GM23338 (cell line): Measurements from ENCODE around the gene CAMTA1. TPM values are rescaled to one million over a fixed set of nuclear protein-coding genes. Genes with fewer than 3 reads are reported as not detected.

Source experiments
- ATAC-seq: fragments of 200-7000 bp; cut with Tn5 transposase; 3 replicates; pipeline ENCODE4 v1.9.1; 2020
- DNase-seq: peaks from one replicate; pipeline ENCODE4 v3.0.0-alpha.2; 2015; ENCODE audit warnings: low spot score
- H2AFZ ChIP-seq: fragments of 200-600 bp; sonication (generic); 2 replicates; pipeline ENCODE4 v1.8.0; 2016; ENCODE audit warnings: antibody characterized with exemption, mild to moderate bottlenecking, moderate library complexity
- H3F3A ChIP-seq: fragments of 200-600 bp; sonication (generic); replicated peaks from 2 replicates; pipeline ENCODE4 v1.8.0; 2017; ENCODE audit warnings: antibody characterized with exemption, mixed run types, low read depth
- H3K27ac ChIP-seq: fragments of 200-600 bp; sonication (generic); 2 replicates; pipeline ENCODE4 v1.6.1; 2016; ENCODE audit warnings: low read depth
- H3K27me3 ChIP-seq: fragments of 200-600 bp; sonication (generic); 2 replicates; pipeline ENCODE4 v1.8.0; 2016; ENCODE audit warnings: mild to moderate bottlenecking, mixed run types, moderate library complexity; ENCODE audit not compliant: insufficient read depth
- H3K36me3 ChIP-seq: fragments of 200-600 bp; sonication (generic); 2 replicates; pipeline ENCODE4 v1.8.0; 2016; ENCODE audit warnings: mild to moderate bottlenecking; ENCODE audit not compliant: insufficient read depth
- H3K4me1 ChIP-seq: fragments of 200-600 bp; sonication (generic); 2 replicates; pipeline ENCODE4 v1.8.0; 2016; ENCODE audit warnings: mild to moderate bottlenecking, moderate library complexity; ENCODE audit not compliant: insufficient read depth
- H3K4me2 ChIP-seq: fragments of 200-600 bp; sonication (generic); 2 replicates; pipeline ENCODE4 v1.7.1; 2017; ENCODE audit warnings: mixed run types
- H3K4me3 ChIP-seq: fragments of 200-600 bp; sonication (generic); 2 replicates; pipeline ENCODE4 v1.6.1; 2016; ENCODE audit warnings: mixed run types
- H3K79me2 ChIP-seq: fragments of 200-600 bp; sonication (generic); replicated peaks from 2 replicates; pipeline ENCODE4 v1.8.0; 2017; ENCODE audit warnings: mild to moderate bottlenecking; ENCODE audit not compliant: insufficient read depth
- H3K9me2 ChIP-seq: fragments of 200-600 bp; sonication (generic); 2 replicates; pipeline ENCODE4 v1.8.0; 2017; ENCODE audit not compliant: insufficient read depth
- H4K20me1 ChIP-seq: fragments of 200-600 bp; sonication (generic); replicated peaks from 2 replicates; pipeline ENCODE4 v1.8.0; 2017; ENCODE audit warnings: mild to moderate bottlenecking; ENCODE audit not compliant: insufficient read depth
- H3K27ac Mint-ChIP-seq: 2 replicates; pipeline ENCODE4 v1.8.0; 2020; ENCODE audit warnings: inconsistent platforms, mild to moderate bottlenecking, moderate library complexity, mixed read lengths
- H3K27me3 Mint-ChIP-seq: 3 replicates; pipeline ENCODE4 v1.8.0; 2022; ENCODE audit warnings: low read depth, mild to moderate bottlenecking, moderate library complexity, mixed read lengths, inconsistent platforms; ENCODE audit not compliant: insufficient read depth, poor library complexity
- H3K36me3 Mint-ChIP-seq: 3 replicates; pipeline ENCODE4 v1.8.0; 2021; ENCODE audit warnings: low read depth, mild to moderate bottlenecking, inconsistent platforms, moderate library complexity, mixed read lengths
- H3K4me1 Mint-ChIP-seq: 3 replicates; pipeline ENCODE4 v1.8.0; 2020; ENCODE audit warnings: mild to moderate bottlenecking, inconsistent platforms, mixed read lengths
- H3K4me3 Mint-ChIP-seq: 3 replicates; pipeline ENCODE4 v1.8.0; 2021; ENCODE audit warnings: moderate library complexity, mild to moderate bottlenecking, inconsistent platforms, mixed read lengths
- H3K9me3 Mint-ChIP-seq: 3 replicates; pipeline ENCODE4 v1.8.0; 2020; ENCODE audit warnings: moderate library complexity, mild to moderate bottlenecking, inconsistent platforms, mixed read lengths
- CREB1 ChIP-seq: fragments of 250-450 bp; sonication (Bioruptor Pico); IDR thresholded peaks from 2 replicates; pipeline ENCODE4 v1.5.0; 2020; ENCODE audit warnings: low read depth, mild to moderate bottlenecking, moderate library complexity
- EZH2 ChIP-seq: fragments of 200-600 bp; sonication (generic); IDR thresholded peaks from one replicate; pipeline ENCODE4 v1.8.0; 2017; ENCODE audit warnings: antibody characterized with exemption, mild to moderate bottlenecking, low read depth; ENCODE audit not compliant: unreplicated experiment
- EZH2phosphoT487 ChIP-seq: fragments of 200-600 bp; sonication (generic); IDR thresholded peaks from one replicate; pipeline ENCODE4 v1.8.1; 2018; ENCODE audit warnings: antibody characterized with exemption; ENCODE audit not compliant: unreplicated experiment
- JUNB ChIP-seq: IDR thresholded peaks from one replicate; pipeline ENCODE4 v1.6.1; 2016; ENCODE audit warnings: antibody characterized with exemption; ENCODE audit not compliant: unreplicated experiment
- NANOG ChIP-seq: IDR thresholded peaks from 2 replicates; pipeline ENCODE4 v1.6.1; 2016; ENCODE audit warnings: antibody characterized with exemption, borderline replicate concordance
- POLR2AphosphoS5 ChIP-seq: IDR thresholded peaks from 2 replicates; pipeline ENCODE4 v1.6.1; 2016; ENCODE audit warnings: antibody characterized with exemption, low read depth
- STAT1 ChIP-seq: IDR thresholded peaks from one replicate; pipeline ENCODE4 v1.6.1; 2016; ENCODE audit warnings: antibody characterized with exemption; ENCODE audit not compliant: unreplicated experiment
- ZNF114 ChIP-seq: fragments of 250-450 bp; sonication (Bioruptor Pico); IDR thresholded peaks from 2 replicates; pipeline ENCODE4 v1.5.0; 2020; ENCODE audit warnings: mild to moderate bottlenecking, moderate library complexity
- ZNF331 ChIP-seq: fragments of 250-450 bp; sonication (Bioruptor Pico); IDR thresholded peaks from 2 replicates; pipeline ENCODE4 v1.5.0; 2020; ENCODE audit warnings: low read depth, mild to moderate bottlenecking, moderate library complexity
- polyA plus RNA-seq: library from polyadenylated mRNA; unstranded; fragments of >200 nt; fragmentation: Nextera tagmentation; extraction: Ambion mirVana; gene quantifications from 2 replicates; pipeline ENCODE4 v1.2.1, GENCODE V29; 2016
- total RNA-seq: library from RNA; depleted of rRNA; stranded (reverse); fragments of >200 nt; shearing (Covaris generic); gene quantifications from 2 replicates; pipeline ENCODE4 v1.2.3, GENCODE V29; 2014
- TF ChIP-seq, protein P1 (sequence below): fragments of 250-450 bp; sonication (Bioruptor Pico); IDR thresholded peaks from 2 replicates; pipeline ENCODE4 v1.5.0; 2020; ENCODE audit warnings: mild to moderate bottlenecking, moderate library complexity
- TF ChIP-seq, protein P2 (sequence below): IDR thresholded peaks from one replicate; pipeline ENCODE4 v1.6.1; 2018; ENCODE audit warnings: antibody characterized with exemption; ENCODE audit not compliant: unreplicated experiment
- TF ChIP-seq, protein P3 (sequence below), 2 experiments: fragments of 200-600 bp in 1 of 2; sonication (generic) in 1 of 2; conservative IDR thresholded peaks; 2 replicates each; pipeline versions ENCODE4 v1.5.1 to v1.6.1; 2016 to 2017; ENCODE audit warnings: antibody characterized with exemption in 2 of 2, low read depth in 2 of 2, mild to moderate bottlenecking in 2 of 2, moderate library complexity in 1 of 2
- TF ChIP-seq, protein P4 (sequence below): IDR thresholded peaks from 2 replicates; pipeline ENCODE4 v1.6.1; 2016; ENCODE audit warnings: antibody characterized with exemption

CAMTA1 gene
- total and polyA plus RNA-seq, 2 experiments from 2014 or later = 115 to 519 TPM

DNA sequence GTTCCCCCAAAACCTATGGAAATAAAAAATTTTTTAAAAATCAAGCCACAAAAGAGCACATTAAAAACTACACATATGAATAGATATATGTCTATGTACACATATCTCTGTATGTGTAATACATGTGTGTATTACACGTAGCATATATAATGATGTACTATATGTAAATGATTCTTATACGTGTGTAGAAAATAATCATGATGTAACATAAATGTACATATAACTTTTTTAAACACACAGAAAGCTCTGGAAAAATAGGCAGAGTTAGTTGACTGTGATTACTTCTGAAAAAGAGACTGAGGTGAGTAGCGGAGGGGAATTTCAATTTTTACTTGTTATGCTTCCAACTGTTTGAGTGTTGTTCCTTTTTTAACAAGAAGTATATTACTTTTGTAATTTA lies 405.0 kb downstream of the CAMTA1 start:
- Mint-ChIP-seq H3K27ac (no peak overlapping the region), H3K36me3 (no peaks in the 10 kb centered on the region), H3K4me1 (peaks cover 4% of the 10 kb centered on the region), H3K4me3 (no peak overlapping the region), H3K27me3 (peaks cover 2% of the 10 kb centered on the region), H3K9me3 (no peaks in the 10 kb centered on the region)
- Histone ChIP-seq H3K4me3 (no peak overlapping the region), H3K36me3 (no peaks in the 10 kb centered on the region), H4K20me1 (no peaks in the 10 kb centered on the region; the same call in none of the 2 replicates), H3K9me2 (no peaks in the 10 kb centered on the region), H2AFZ (no peak overlapping the region), H3K4me2 (no peak overlapping the region), H3K27me3 (no peaks in the 10 kb centered on the region), H3K27ac (no peak overlapping the region), H3K4me1 (no peaks in the 10 kb centered on the region), H3F3A (no peaks in the 10 kb centered on the region), H3K79me2 (no peaks in the 10 kb centered on the region)
- TF ChIP-seq, protein P1, sequence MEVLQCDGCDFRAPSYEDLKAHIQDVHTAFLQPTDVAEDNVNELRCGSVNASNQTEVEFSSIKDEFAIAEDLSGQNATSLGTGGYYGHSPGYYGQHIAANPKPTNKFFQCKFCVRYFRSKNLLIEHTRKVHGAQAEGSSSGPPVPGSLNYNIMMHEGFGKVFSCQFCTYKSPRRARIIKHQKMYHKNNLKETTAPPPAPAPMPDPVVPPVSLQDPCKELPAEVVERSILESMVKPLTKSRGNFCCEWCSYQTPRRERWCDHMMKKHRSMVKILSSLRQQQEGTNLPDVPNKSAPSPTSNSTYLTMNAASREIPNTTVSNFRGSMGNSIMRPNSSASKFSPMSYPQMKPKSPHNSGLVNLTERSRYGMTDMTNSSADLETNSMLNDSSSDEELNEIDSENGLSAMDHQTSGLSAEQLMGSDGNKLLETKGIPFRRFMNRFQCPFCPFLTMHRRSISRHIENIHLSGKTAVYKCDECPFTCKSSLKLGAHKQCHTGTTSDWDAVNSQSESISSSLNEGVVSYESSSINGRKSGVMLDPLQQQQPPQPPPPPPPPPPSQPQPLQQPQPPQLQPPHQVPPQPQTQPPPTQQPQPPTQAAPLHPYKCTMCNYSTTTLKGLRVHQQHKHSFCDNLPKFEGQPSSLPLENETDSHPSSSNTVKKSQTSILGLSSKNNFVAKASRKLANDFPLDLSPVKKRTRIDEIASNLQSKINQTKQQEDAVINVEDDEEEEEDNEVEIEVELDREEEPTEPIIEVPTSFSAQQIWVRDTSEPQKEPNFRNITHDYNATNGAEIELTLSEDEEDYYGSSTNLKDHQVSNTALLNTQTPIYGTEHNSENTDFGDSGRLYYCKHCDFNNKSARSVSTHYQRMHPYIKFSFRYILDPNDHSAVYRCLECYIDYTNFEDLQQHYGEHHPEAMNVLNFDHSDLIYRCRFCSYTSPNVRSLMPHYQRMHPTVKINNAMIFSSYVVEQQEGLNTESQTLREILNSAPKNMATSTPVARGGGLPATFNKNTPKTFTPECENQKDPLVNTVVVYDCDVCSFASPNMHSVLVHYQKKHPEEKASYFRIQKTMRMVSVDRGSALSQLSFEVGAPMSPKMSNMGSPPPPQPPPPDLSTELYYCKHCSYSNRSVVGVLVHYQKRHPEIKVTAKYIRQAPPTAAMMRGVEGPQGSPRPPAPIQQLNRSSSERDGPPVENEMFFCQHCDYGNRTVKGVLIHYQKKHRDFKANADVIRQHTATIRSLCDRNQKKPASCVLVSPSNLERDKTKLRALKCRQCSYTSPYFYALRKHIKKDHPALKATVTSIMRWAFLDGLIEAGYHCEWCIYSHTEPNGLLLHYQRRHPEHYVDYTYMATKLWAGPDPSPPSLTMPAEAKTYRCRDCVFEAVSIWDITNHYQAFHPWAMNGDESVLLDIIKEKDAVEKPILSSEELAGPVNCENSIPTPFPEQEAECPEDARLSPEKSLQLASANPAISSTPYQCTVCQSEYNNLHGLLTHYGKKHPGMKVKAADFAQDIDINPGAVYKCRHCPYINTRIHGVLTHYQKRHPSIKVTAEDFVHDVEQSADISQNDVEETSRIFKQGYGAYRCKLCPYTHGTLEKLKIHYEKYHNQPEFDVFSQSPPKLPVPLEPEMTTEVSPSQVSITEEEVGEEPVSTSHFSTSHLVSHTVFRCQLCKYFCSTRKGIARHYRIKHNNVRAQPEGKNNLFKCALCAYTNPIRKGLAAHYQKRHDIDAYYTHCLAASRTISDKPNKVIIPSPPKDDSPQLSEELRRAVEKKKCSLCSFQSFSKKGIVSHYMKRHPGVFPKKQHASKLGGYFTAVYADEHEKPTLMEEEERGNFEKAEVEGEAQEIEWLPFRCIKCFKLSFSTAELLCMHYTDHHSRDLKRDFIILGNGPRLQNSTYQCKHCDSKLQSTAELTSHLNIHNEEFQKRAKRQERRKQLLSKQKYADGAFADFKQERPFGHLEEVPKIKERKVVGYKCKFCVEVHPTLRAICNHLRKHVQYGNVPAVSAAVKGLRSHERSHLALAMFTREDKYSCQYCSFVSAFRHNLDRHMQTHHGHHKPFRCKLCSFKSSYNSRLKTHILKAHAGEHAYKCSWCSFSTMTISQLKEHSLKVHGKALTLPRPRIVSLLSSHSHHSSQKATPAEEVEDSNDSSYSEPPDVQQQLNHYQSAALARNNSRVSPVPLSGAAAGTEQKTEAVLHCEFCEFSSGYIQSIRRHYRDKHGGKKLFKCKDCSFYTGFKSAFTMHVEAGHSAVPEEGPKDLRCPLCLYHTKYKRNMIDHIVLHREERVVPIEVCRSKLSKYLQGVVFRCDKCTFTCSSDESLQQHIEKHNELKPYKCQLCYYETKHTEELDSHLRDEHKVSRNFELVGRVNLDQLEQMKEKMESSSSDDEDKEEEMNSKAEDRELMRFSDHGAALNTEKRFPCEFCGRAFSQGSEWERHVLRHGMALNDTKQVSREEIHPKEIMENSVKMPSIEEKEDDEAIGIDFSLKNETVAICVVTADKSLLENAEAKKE (CRISPR knock-in tag) = no peak
- TF ChIP-seq NANOG (no peak), POLR2AphosphoS5 (no peak), EZH2 (no peak), JUNB (no peak), ZNF114 (CRISPR knock-in tag) (no peak), ZNF331 (CRISPR knock-in tag) (no peak), CREB1 (CRISPR knock-in tag) (no peak), EZH2phosphoT487 (no peak), STAT1 (no peak)
- TF ChIP-seq, protein P2, sequence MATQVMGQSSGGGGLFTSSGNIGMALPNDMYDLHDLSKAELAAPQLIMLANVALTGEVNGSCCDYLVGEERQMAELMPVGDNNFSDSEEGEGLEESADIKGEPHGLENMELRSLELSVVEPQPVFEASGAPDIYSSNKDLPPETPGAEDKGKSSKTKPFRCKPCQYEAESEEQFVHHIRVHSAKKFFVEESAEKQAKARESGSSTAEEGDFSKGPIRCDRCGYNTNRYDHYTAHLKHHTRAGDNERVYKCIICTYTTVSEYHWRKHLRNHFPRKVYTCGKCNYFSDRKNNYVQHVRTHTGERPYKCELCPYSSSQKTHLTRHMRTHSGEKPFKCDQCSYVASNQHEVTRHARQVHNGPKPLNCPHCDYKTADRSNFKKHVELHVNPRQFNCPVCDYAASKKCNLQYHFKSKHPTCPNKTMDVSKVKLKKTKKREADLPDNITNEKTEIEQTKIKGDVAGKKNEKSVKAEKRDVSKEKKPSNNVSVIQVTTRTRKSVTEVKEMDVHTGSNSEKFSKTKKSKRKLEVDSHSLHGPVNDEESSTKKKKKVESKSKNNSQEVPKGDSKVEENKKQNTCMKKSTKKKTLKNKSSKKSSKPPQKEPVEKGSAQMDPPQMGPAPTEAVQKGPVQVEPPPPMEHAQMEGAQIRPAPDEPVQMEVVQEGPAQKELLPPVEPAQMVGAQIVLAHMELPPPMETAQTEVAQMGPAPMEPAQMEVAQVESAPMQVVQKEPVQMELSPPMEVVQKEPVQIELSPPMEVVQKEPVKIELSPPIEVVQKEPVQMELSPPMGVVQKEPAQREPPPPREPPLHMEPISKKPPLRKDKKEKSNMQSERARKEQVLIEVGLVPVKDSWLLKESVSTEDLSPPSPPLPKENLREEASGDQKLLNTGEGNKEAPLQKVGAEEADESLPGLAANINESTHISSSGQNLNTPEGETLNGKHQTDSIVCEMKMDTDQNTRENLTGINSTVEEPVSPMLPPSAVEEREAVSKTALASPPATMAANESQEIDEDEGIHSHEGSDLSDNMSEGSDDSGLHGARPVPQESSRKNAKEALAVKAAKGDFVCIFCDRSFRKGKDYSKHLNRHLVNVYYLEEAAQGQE = no peak
- TF ChIP-seq, protein P3, sequence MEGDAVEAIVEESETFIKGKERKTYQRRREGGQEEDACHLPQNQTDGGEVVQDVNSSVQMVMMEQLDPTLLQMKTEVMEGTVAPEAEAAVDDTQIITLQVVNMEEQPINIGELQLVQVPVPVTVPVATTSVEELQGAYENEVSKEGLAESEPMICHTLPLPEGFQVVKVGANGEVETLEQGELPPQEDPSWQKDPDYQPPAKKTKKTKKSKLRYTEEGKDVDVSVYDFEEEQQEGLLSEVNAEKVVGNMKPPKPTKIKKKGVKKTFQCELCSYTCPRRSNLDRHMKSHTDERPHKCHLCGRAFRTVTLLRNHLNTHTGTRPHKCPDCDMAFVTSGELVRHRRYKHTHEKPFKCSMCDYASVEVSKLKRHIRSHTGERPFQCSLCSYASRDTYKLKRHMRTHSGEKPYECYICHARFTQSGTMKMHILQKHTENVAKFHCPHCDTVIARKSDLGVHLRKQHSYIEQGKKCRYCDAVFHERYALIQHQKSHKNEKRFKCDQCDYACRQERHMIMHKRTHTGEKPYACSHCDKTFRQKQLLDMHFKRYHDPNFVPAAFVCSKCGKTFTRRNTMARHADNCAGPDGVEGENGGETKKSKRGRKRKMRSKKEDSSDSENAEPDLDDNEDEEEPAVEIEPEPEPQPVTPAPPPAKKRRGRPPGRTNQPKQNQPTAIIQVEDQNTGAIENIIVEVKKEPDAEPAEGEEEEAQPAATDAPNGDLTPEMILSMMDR (conservative IDR thresholded peaks at IDR 0.05; ENCODE audit: low read depth in 2 of 2) = no peak
- TF ChIP-seq, protein P4, sequence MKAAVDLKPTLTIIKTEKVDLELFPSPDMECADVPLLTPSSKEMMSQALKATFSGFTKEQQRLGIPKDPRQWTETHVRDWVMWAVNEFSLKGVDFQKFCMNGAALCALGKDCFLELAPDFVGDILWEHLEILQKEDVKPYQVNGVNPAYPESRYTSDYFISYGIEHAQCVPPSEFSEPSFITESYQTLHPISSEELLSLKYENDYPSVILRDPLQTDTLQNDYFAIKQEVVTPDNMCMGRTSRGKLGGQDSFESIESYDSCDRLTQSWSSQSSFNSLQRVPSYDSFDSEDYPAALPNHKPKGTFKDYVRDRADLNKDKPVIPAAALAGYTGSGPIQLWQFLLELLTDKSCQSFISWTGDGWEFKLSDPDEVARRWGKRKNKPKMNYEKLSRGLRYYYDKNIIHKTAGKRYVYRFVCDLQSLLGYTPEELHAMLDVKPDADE = no peak
- DNase-seq (no peak), ATAC-seq (no peak)
